ENCODE data around the gene LRIT2. TPM values are rescaled to one million over a fixed set of nuclear protein-coding genes. Genes with fewer than 3 reads are reported as not detected.
"Not testable (repeated sequence)": the region's sequence is repeated elsewhere in the genome, so short reads cannot be mapped to it uniquely, and the experiment has no call there.

Gene LRIT2
- total RNA-seq, 1 experiment from 2014 or later, result not detected

DNA sequence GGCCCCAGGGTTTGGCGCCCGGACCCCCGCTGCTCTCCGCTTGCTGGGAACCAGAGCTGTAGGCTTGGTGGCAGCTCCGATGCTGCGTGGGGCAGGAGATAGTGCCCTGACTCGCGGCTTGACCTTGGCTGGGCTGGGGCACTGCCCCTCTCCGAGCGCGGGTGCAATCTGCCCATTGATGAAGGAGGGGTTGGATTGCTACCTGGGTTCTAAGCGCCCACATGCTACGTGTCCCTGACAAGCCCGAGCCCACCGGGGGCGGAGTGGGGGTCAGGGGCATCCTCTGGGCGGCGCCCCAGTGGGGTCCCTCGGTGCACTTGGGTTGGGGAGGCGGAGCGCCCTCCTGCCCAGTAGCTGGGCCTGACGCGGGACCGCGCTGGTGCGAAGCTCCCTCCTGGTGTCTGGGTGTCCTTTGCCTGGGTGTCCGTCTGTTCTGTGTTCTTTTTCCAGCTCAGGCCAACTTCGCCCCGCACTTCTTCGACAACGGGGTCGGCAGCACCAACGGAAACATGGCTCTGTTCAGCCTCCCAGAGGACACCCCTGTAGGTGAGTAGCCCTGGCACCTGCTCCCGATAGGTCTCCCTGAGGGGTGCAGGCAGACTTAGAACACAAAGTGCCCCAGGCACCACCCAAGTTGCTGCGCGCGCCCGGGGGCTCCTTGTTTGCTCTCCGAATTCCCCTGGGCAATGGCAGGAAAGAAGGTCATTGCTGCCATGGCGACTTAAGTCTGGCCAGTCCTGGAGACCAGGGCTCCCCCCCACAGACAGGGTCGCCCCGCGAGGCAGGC lies 30.1 kb downstream of the LRIT2 start:
- no peak overlapping the region for H3K27ac ChIP-seq
- H3K9me3 ChIP-seq (replicated peaks), result no peaks in the 10 kb centered on the region
- 0 out of 2 replicates have a peak, but pooled peaks cover 8% of the 10 kb centered on the region for H3K4me1 ChIP-seq (replicated peaks)
- H3K4me3 ChIP-seq, result no peak overlapping the region
- no peaks in the 10 kb centered on the region for H3K36me3 ChIP-seq
- DNase-seq (ENCODE audit: low read depth in 1 of 2, low spot score in 2 of 2), result no peak
- H3K27me3 ChIP-seq (replicated peaks), result peaks cover 53% of the 10 kb centered on the region

DNA sequence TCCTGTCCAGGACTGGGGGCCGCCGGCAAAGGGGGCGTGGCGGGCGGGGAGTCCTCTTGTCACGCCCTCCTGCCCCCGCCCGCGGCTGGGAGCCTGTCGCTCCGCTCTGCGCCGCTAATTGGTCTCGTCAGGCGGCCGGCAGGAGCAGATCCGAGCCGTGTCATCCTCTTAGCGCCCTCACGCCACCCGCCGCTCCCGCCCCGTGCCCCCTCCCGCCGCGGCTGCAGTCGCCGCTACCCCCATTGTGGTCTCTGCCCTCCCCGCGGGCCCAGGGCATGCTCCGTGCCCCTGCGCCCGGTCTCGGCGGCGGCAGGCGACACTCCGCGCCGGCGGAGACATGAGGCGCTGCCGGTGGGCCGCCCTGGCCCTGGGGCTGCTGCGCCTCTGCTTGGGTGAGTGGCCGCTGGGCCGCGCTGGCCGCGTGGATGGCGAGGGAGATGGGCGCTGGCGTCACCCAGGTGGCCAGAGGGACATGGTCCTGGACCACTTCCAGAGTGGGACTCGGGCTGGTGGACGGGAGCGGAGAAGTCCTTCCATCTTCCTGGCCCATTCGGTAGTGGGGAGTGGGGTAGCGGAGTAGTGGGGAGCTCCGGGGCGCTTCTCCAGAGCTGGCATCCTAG lies 30.8 kb downstream of the LRIT2 start, which contains the start of gene CDHR1:
TSS of gene CDHR1 (plus strand) at position 114 of the 620 bp plus-strand sequence. CDS start at position 338, 224 bp downstream.
- Histone ChIP-seq H3K9me3 (replicated peaks) (no peaks in the 10 kb centered on the region), H3K27ac (no peak within 1 kb of the TSS), H3K4me3 (peak within 1 kb of the TSS; percentile 10; the same call in 1 of the 2 replicates), H3K27me3 (replicated peaks) (peaks cover 51% of the 10 kb centered on the region), H3K4me1 (replicated peaks) (0 out of 2 replicates have a peak, but pooled peaks cover 8% of the 10 kb centered on the region), H3K36me3 (no peaks in the 10 kb centered on the region)
- DNase-seq (ENCODE audit: low read depth in 1 of 2, low spot score in 2 of 2), result no peak

DNA sequence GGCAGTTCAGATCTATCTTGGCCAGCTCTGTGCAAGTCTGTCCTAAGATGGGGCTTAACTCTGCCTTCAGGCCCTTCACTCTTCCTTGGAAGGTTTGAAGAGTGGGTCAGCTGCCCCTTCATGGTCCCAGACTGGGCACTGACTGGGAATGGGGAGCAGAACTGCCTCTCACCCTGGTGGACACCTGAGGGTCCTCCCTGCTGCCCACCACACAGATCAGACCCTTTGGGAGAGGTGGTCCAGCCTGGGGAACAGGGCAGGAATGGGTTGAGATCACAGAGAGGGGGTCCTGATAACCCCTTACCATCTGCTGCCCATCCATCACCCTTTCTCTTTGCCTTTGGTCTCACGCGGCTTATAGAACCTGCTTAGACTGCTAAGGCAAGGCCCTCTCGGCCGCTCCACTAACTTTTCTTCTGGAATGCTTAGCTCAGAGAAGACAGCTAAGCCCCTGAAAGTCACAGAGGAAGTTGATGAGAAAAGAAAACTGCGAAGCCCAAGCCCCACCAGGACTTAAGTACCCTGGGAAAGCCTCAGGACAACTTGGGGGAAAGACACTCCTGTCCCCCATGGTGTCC lies 31.4 kb downstream of the LRIT2 start:
- Histone ChIP-seq H3K27ac (no peak overlapping the region), H3K9me3 (replicated peaks) (no peaks in the 10 kb centered on the region), H3K27me3 (replicated peaks) (peaks cover 51% of the 10 kb centered on the region), H3K4me1 (replicated peaks) (0 out of 2 replicates have a peak, but pooled peaks cover 8% of the 10 kb centered on the region), H3K4me3 (peak overlapping the region; percentile 10; the same call in 1 of the 2 replicates), H3K36me3 (no peaks in the 10 kb centered on the region)
- DNase-seq (ENCODE audit: low read depth in 1 of 2, low spot score in 2 of 2), result no peak

DNA sequence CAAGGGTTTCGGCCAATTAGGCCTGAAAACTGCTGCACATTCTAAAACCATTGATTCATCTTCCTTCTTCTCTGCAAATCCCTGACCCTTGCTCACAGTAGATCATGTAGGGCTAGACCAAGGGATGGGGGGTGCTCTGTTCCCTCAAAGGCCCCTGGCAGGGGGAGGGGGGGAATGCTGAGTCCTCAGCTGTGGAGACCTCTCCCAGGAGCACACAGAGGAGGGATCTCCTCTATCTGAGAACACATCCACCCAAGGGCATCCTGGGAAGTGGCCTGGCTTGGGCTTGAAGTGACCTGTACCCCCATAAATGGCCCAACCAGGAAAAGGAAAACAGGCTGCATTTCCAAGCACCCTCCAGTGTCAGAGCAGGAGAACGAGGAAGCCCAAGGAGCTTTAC lies 32.0 kb downstream of the LRIT2 start:
- no peak for DNase-seq (ENCODE audit: low read depth in 1 of 2, low spot score in 2 of 2)
- H3K27me3 ChIP-seq (replicated peaks), result peaks cover 47% of the 10 kb centered on the region
- no peak overlapping the region for H3K27ac ChIP-seq
- H3K9me3 ChIP-seq (replicated peaks), result no peaks in the 10 kb centered on the region
- H3K36me3 ChIP-seq, result no peaks in the 10 kb centered on the region
- H3K4me3 ChIP-seq, result no peak overlapping the region
- 0 out of 2 replicates have a peak, but pooled peaks cover 8% of the 10 kb centered on the region for H3K4me1 ChIP-seq (replicated peaks)

DNA sequence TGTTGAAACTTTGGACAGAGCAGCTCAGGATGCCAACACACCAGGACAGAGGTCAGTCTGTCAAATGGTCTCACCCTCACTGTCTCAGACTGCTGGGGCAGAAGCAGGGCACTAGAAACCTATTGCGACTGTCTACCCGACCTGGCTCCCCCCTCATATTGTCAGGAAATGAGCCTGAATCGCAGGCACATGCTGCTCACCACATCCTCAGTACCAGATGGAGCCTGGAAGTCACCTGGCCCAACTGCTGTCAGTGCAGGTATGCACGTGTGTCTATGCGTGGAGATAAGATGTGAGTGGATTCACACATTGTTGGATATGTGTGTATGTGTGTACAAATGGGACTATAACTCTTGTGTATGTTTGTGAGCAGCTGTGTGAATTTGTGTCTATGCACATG lies 34.2 kb downstream of the LRIT2 start:
- no peaks in the 10 kb centered on the region for H3K36me3 ChIP-seq
- no peaks in the 10 kb centered on the region for H3K9me3 ChIP-seq (replicated peaks)
- H3K4me1 ChIP-seq (replicated peaks), result 0 out of 2 replicates have a peak, but pooled peaks cover 8% of the 10 kb centered on the region
- H3K27ac ChIP-seq, result no peak overlapping the region
- DNase-seq (ENCODE audit: low read depth in 1 of 2, low spot score in 2 of 2), result no peak
- H3K4me3 ChIP-seq, result no peak overlapping the region
- H3K27me3 ChIP-seq (replicated peaks), result peaks cover 31% of the 10 kb centered on the region

DNA sequence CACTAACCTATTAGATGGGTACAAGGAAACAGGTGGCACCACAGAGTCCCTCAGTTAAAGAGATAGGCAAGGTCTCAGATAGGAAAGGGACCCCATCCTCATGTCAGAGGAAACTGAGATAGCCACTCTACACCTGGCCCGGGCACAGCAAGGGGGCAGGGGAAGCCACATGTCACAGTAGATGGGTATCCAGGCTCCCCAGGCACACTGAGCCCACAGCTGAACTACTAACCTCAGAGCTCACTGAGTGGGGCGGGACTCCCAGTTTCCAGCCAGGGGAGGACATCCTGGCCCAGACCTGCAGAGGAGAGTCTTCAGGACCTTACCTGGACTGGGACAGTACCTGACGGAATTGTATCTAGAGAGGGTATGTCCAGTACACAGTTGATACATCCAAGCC lies 34.7 kb downstream of the LRIT2 start:
- no peak overlapping the region for H3K4me3 ChIP-seq
- no peak overlapping the region for H3K27ac ChIP-seq
- H3K27me3 ChIP-seq (replicated peaks), result peaks cover 26% of the 10 kb centered on the region
- no peak for DNase-seq (ENCODE audit: low read depth in 1 of 2, low spot score in 2 of 2)
- 0 out of 2 replicates have a peak, but pooled peaks cover 8% of the 10 kb centered on the region for H3K4me1 ChIP-seq (replicated peaks)
- no peaks in the 10 kb centered on the region for H3K36me3 ChIP-seq
- H3K9me3 ChIP-seq (replicated peaks), result no peaks in the 10 kb centered on the region

DNA sequence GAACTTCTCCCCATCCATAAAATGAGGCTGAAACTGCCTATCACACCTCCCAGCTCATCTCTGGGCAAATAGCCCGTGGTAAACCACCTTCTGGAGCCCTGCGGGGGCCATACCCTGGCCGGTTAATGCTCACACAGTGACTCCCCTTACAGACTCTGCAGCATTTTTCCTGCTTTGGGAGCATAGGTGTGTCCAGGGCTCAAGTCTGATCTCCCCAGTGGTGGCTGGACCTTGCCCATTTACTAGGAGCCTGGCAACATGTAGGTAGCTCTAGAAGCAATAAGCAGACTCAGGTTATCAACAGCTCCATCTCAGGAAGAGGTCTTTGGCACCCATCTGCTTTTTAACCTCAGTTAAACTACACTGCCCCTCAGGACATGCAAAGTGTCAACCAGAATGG lies 36.5 kb downstream of the LRIT2 start:
- no peak overlapping the region for H3K27ac ChIP-seq
- no peaks in the 10 kb centered on the region for H3K9me3 ChIP-seq (replicated peaks)
- H3K36me3 ChIP-seq, result no peaks in the 10 kb centered on the region
- no peaks in the 10 kb centered on the region for H3K4me1 ChIP-seq (replicated peaks)
- no peak for DNase-seq (ENCODE audit: low read depth in 1 of 2, low spot score in 2 of 2)
- no peak overlapping the region for H3K4me3 ChIP-seq
- peaks cover 8% of the 10 kb centered on the region for H3K27me3 ChIP-seq (replicated peaks)

DNA sequence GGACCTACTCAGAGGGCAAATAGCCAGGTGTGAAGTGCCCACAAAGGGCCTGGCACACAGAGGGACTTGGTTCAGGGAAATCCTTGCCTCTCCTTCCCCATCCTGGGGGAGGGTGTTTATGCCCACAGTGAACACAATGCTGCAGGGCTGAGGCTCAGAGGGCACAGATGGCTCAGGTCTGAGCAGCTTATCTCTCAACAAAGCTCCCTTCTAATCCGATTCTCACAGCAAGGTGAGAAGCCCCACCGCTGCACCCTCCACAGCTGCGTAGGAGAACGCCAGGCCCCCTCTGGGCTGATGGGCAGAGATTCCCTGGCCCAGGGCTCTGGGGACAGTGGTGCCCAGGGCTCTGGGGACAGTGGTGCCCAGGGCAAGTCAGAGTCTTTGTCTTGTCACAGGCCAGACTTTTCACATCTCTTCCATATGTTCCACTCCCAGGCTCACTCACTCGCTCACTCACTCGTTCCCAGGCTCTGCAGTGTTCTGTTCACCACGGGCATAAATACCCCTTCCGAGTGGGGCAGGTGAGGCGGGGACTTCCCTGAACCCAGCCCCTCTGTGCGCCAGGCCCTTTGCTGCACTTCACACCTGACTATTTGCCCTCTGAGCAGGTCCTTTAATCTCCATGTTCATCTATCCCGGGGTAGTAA lies 39.7 kb downstream of the LRIT2 start:
- DNase-seq (ENCODE audit: low read depth in 1 of 2, low spot score in 2 of 2), result no peak
- H3K27ac ChIP-seq, result no peak overlapping the region
- no peaks in the 10 kb centered on the region for H3K4me1 ChIP-seq (replicated peaks)
- H3K4me3 ChIP-seq, result no peak overlapping the region
- no peaks in the 10 kb centered on the region for H3K9me3 ChIP-seq (replicated peaks)
- H3K36me3 ChIP-seq, result no peaks in the 10 kb centered on the region
- no peaks in the 10 kb centered on the region for H3K27me3 ChIP-seq (replicated peaks)

DNA sequence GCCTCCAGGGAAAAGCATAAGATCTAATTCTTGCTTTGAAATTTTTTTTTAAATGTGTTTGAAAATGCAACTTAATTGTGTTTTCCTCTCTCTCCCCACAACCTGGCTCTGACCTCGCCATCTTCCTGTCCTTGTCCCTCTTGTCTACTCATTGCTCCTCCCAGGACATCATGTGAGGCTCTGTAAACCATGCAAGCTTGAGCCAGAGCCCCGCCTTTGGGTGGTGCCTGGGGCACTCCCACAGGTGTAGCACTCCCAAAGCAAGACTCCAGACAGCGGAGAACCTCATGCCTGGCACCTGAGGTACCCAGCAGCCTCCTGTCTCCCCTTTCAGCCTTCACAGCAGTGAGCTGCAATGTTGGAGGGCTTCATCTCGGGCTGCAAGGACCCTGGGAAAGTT lies 40.8 kb downstream of the LRIT2 start:
- DNase-seq (ENCODE audit: low read depth in 1 of 2, low spot score in 2 of 2), result no peak
- Histone ChIP-seq H3K27me3 (replicated peaks) (no peaks in the 10 kb centered on the region), H3K4me3 (no peak overlapping the region)

DNA sequence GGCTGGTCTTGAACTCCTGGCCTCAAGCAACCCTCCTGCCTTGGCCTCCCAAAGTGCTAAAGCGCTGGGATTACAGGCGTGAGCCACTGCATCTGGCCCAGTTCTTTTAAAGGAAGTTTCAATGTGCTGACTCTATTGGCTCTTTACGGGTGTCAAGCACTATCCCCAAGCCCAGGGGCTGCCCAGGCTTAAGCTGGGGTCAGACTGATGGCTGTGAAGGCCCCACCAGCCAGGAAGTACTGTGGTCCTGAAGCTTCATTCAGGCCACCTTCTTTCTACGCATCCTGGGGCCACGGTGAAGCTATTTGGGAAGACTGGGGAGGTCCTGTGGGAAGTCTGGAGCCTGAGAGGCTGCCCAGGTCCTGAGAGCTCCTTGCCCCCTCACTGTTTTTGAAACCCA lies 43.7 kb downstream of the LRIT2 start:
- H3K36me3 ChIP-seq, result no peaks in the 10 kb centered on the region
- no peaks in the 10 kb centered on the region for H3K27me3 ChIP-seq (replicated peaks)
- no peak overlapping the region for H3K4me3 ChIP-seq
- no peak overlapping the region for H3K27ac ChIP-seq
- no peaks in the 10 kb centered on the region for H3K9me3 ChIP-seq (replicated peaks)
- no peak for DNase-seq (ENCODE audit: low read depth in 1 of 2, low spot score in 2 of 2)
- H3K4me1 ChIP-seq (replicated peaks), result 0 out of 2 replicates have a peak, but pooled peaks cover 4% of the 10 kb centered on the region

More for the DNA sequence above, 40.8 kb downstream of the LRIT2 start:
- H3K4me1 ChIP-seq (replicated peaks), result no peaks in the 10 kb centered on the region
- H3K27ac ChIP-seq, result no peak overlapping the region
- no peaks in the 10 kb centered on the region for H3K9me3 ChIP-seq (replicated peaks)
- H3K36me3 ChIP-seq, result no peaks in the 10 kb centered on the region

DNA sequence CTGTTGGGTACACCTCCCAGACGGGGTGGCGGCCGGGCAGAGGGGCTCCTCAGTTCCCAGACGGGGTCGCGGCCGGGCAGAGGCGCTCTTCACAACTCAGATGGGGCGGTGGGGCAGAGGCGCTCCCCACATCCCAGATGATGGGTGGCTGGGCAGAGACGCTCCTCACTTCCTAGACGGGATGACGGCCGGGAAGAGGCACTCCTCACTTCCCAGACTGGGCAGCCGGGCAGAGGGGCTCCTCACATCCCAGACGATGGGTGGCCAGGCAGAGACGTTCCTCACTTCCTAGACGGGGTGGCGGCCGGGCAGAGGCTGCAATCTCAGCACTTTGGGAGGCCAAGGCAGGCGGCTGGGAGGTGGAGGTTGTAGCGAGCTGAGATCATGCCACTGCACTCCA lies 45.0 kb downstream of the LRIT2 start:
- not testable (repeated sequence) for H3K27me3 ChIP-seq (replicated peaks); DNase-seq (ENCODE audit: low read depth in 1 of 2, low spot score in 2 of 2); H3K27ac ChIP-seq; H3K9me3 ChIP-seq (replicated peaks); H3K4me1 ChIP-seq (replicated peaks); H3K36me3 ChIP-seq; H3K4me3 ChIP-seq

DNA sequence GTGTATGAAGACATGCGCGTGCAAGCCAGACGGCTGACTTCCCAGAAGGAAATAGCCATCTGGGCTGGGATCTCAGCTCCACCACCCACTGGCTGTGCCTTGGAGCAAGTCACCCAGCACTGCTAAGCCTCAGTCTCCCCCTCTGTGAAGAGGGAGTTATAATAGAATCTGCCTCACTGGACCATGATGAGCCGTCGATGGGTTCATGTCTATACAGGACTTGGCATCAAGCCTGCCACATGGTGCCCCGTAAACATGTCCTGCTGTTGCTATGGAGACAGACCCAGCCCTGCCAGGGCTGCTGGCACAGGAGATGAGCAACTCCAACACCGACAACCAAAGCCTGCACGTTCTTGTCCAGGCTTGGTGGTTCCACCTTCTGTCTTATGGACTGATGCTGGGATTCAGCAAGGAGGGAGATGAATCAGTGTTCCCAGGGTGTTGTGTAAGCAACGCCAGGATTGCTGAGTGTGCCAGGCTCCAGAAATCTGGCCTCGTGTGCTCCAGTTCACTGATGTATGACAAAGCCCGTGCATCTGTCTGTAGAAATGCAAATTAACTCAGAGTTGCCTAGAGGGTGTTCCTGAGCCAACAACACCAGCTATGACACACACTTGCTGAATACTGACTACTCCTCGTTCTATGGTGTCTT lies 46.2 kb downstream of the LRIT2 start:
- Histone ChIP-seq H3K4me1 (replicated peaks) (0 out of 2 replicates have a peak, but pooled peaks cover 4% of the 10 kb centered on the region), H3K9me3 (replicated peaks) (no peaks in the 10 kb centered on the region), H3K27ac (no peak overlapping the region), H3K4me3 (no peak overlapping the region), H3K36me3 (no peaks in the 10 kb centered on the region), H3K27me3 (replicated peaks) (no peaks in the 10 kb centered on the region)
- no peak for DNase-seq (ENCODE audit: low read depth in 1 of 2, low spot score in 2 of 2)

DNA sequence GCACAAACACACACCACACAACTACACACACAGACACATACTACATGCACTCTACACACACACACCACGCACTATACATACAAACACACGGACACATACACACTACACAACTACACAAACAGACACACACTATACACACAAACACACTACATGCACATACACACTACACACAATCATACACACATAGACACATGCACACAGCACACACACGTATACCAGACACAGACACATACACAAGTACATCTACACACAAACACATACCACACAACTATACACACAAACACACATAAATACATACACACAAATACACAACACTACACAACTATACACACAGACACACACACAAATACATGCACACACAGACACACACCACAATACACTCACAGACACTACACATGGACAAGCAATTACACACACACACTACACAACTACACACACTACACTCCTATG lies 47.2 kb downstream of the LRIT2 start:
- 0 out of 2 replicates have a peak, but pooled peaks cover 4% of the 10 kb centered on the region for H3K4me1 ChIP-seq (replicated peaks)
- H3K27me3 ChIP-seq (replicated peaks), result no peaks in the 10 kb centered on the region
- H3K27ac ChIP-seq, result no peak overlapping the region
- no peak overlapping the region for H3K4me3 ChIP-seq
- no peak for DNase-seq (ENCODE audit: low read depth in 1 of 2, low spot score in 2 of 2)
- no peaks in the 10 kb centered on the region for H3K9me3 ChIP-seq (replicated peaks)
- no peaks in the 10 kb centered on the region for H3K36me3 ChIP-seq

Measured in SJSA1 (cell line).